GM12891 (cell line): ENCODE results near the gene KRTAP5-7.
"Not testable (repeated sequence)": the region's sequence is repeated elsewhere in the genome, so short reads cannot be mapped to it uniquely, and the experiment has no call there.

Source experiments
- PAX5 ChIP-seq: IDR thresholded peaks from 2 replicates; pipeline ENCODE4 v1.6.1; 2011; ENCODE audit warnings: low read length, moderate library complexity, mild to moderate bottlenecking; ENCODE audit not compliant: insufficient read depth, severe bottlenecking
- POLR2A ChIP-seq: IDR thresholded peaks from 2 replicates; pipeline ENCODE4 v1.6.1; 2011; ENCODE audit warnings: low read depth, low read length, control low read depth
- POLR2AphosphoS5 ChIP-seq: IDR thresholded peaks from 2 replicates; pipeline ENCODE4 v1.6.1; 2011; ENCODE audit warnings: low read depth, low read length, control low read depth
- SPI1 ChIP-seq: IDR thresholded peaks from 2 replicates; pipeline ENCODE4 v1.6.1; 2011; ENCODE audit warnings: low read depth, low read length, control low read depth
- TAF1 ChIP-seq: IDR thresholded peaks from 2 replicates; pipeline ENCODE4 v1.6.1; 2011; ENCODE audit warnings: low read depth, low read length, control low read depth

DNA sequence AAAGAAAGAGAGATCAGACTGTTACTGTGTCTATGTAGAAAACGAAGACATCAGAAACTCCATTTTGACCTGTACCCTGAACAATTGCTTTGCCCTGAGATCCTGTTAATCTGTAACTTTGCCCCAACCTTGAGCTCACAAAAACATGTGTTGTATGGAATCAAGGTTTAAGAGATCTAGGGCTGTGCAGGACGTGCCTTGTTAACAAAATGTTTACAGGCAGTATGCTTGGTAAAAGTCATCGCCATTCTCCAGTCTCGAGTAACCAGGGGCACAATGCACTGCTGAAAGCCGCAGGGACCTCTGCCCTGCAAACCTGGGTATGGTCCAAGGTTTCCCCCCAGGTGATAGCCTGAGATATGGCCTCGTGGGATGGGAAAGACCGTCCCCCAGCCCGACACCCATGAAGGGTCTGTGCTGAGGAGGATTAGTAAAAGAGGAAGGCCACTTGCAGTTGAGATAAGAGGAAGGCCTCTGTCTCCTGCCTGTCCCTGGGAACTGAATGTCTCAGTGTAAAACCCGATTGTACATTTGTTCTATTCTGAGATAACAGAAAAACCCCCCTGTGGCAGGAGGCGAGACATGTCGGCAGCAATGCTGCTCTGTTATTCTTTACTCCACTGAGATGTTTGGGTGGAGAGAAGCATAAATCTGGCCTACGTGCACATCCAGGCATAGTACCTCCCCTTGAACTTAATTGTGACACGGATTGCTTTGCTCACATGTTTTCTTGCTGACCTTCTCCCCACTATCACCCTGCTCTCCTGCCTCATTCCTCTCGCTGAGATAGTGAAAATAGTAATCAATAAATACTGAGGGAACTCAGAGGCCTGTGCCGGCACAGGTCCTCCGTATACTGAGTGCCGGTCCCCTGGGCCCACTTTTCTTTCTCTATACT is 7.9 kb downstream of the KRTAP5-7 start:
- TF ChIP-seq POLR2AphosphoS5, POLR2A, TAF1, PAX5: not testable (repeated sequence)
- peak; percentile 40; the same call in 1 of the 2 replicates for TF ChIP-seq SPI1
